OCI-LY1 (cell line): Measurements from ENCODE around the gene HNRNPF.

Experiments used
- H2AFZ ChIP-seq: fragments of 200-600 bp; sonication (generic), shearing (Covaris generic); 2 replicates; pipeline ENCODE4 v1.6.0; 2014; ENCODE audit warnings: antibody characterized with exemption, mild to moderate bottlenecking, low read length
- H3F3A ChIP-seq: fragments of 200-600 bp; sonication (generic), shearing (Covaris generic); 2 replicates; pipeline ENCODE4 v1.6.0; 2014; ENCODE audit warnings: mild to moderate bottlenecking, antibody characterized with exemption, low read length, moderate library complexity; ENCODE audit not compliant: insufficient read depth
- H3K27ac ChIP-seq: fragments of 200-600 bp; sonication (generic); 2 replicates; pipeline ENCODE4 v1.5.1; 2014; ENCODE audit warnings: low read length, mixed run types, mild to moderate bottlenecking, low read depth; ENCODE audit not compliant: poor library complexity, severe bottlenecking
- H3K27me3 ChIP-seq: fragments of 200-600 bp; sonication (generic); 2 replicates; pipeline ENCODE4 v1.6.0; 2014; ENCODE audit warnings: antibody characterized with exemption, mild to moderate bottlenecking, low read length, moderate library complexity; ENCODE audit not compliant: insufficient read depth
- H3K36me3 ChIP-seq: fragments of 200-600 bp; sonication (generic); 2 replicates; pipeline ENCODE4 v1.6.1; 2014; ENCODE audit warnings: mild to moderate bottlenecking, antibody characterized with exemption, low read length, moderate library complexity, mixed read lengths; ENCODE audit not compliant: insufficient read depth
- H3K4me1 ChIP-seq: fragments of 200-600 bp; sonication (generic); 2 replicates; pipeline ENCODE4 v1.5.1; 2014; ENCODE audit warnings: mild to moderate bottlenecking, low read length, moderate library complexity; ENCODE audit not compliant: insufficient read depth, severe bottlenecking
- H3K4me2 ChIP-seq: fragments of 200-600 bp; sonication (generic), shearing (Covaris generic); 2 replicates; pipeline ENCODE4 v1.6.1; 2014; ENCODE audit warnings: low read length
- H3K4me3 ChIP-seq: fragments of 200-600 bp; sonication (generic); 2 replicates; pipeline ENCODE4 v1.5.1; 2014; ENCODE audit warnings: low read length, low read depth, mild to moderate bottlenecking, mixed read lengths; ENCODE audit not compliant: poor library complexity, severe bottlenecking
- H3K79me2 ChIP-seq: fragments of 200-600 bp; shearing (Covaris generic); 2 replicates; pipeline ENCODE4 v1.6.1; 2016; ENCODE audit warnings: mixed run types, low read length, mixed read lengths; ENCODE audit not compliant: insufficient read depth
- H3K9ac ChIP-seq: fragments of 200-600 bp; sonication (generic), shearing (Covaris generic); 2 replicates; pipeline ENCODE4 v1.6.1; 2014; ENCODE audit warnings: mild to moderate bottlenecking, low read length, mixed read lengths
- H3K9me2 ChIP-seq: fragments of 200-600 bp; sonication (generic), shearing (Covaris generic); 2 replicates; pipeline ENCODE4 v1.6.1; 2014; ENCODE audit warnings: low read depth, mild to moderate bottlenecking, low read length, mixed read lengths
- H3K9me3 ChIP-seq: fragments of 200-600 bp; shearing (Covaris generic); 2 replicates; pipeline ENCODE4 v1.6.1; 2014; ENCODE audit warnings: low read length, mixed read lengths
- H4K20me1 ChIP-seq: fragments of 200-600 bp; sonication (generic), shearing (Covaris generic); 2 replicates; pipeline ENCODE4 v1.6.0; 2016; ENCODE audit warnings: mild to moderate bottlenecking, low read length; ENCODE audit not compliant: insufficient read depth
- EZH2 ChIP-seq: fragments of 200-600 bp; sonication (generic), shearing (Covaris generic); IDR thresholded peaks from 2 replicates; pipeline ENCODE4 v1.8.0; 2017; ENCODE audit warnings: borderline replicate concordance, mixed run types, mild to moderate bottlenecking, antibody characterized with exemption, low read length, moderate library complexity, mixed read lengths
- TF ChIP-seq, protein P1 (sequence below): fragments of 200-600 bp; sonication (generic), shearing (Covaris generic); IDR thresholded peaks from 2 replicates; pipeline ENCODE4 v1.5.1; 2017; ENCODE audit warnings: mild to moderate bottlenecking, antibody characterized with exemption, low read length, moderate library complexity, mixed read lengths

The HNRNPF gene

DNA sequence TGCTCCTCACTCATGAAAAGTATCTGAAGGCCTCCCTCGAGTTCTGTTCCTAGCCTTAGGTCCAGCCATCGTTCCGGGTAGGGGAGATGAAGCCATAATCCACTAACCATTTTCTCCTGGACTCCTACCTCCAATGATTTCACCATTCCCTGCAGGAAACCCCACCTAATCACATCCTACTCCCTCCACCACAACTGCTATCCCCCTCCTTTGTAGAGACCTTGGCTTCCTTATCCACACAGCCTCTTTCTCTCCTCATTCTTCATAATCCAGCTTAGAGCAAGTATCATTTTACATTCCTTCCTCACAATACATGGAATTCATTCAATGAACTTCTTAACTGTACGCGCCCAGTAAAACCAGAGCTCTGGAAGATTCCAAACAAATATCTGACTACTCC, 18.7 kb downstream of the HNRNPF start:
- Histone ChIP-seq H3K27ac (no peak overlapping the region), H3K4me1 (peaks cover 15% of the 10 kb centered on the region), H3K9me3 (no peaks in the 10 kb centered on the region), H3F3A (peaks cover 1% of the 10 kb centered on the region; the same call in 1 of the 2 replicates), H3K79me2 (peaks cover 19% of the 10 kb centered on the region), H3K27me3 (no peaks in the 10 kb centered on the region), H3K4me3 (no peak overlapping the region), H3K9me2 (no peaks in the 10 kb centered on the region), H4K20me1 (peaks cover 12% of the 10 kb centered on the region; the same call in 1 of the 2 replicates), H3K9ac (no peak overlapping the region), H3K36me3 (peaks cover 100% of the 10 kb centered on the region), H3K4me2 (no peak overlapping the region), H2AFZ (no peak overlapping the region)
- TF ChIP-seq, protein P1, sequence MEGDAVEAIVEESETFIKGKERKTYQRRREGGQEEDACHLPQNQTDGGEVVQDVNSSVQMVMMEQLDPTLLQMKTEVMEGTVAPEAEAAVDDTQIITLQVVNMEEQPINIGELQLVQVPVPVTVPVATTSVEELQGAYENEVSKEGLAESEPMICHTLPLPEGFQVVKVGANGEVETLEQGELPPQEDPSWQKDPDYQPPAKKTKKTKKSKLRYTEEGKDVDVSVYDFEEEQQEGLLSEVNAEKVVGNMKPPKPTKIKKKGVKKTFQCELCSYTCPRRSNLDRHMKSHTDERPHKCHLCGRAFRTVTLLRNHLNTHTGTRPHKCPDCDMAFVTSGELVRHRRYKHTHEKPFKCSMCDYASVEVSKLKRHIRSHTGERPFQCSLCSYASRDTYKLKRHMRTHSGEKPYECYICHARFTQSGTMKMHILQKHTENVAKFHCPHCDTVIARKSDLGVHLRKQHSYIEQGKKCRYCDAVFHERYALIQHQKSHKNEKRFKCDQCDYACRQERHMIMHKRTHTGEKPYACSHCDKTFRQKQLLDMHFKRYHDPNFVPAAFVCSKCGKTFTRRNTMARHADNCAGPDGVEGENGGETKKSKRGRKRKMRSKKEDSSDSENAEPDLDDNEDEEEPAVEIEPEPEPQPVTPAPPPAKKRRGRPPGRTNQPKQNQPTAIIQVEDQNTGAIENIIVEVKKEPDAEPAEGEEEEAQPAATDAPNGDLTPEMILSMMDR, result no peak
- no peak for TF ChIP-seq EZH2

DNA sequence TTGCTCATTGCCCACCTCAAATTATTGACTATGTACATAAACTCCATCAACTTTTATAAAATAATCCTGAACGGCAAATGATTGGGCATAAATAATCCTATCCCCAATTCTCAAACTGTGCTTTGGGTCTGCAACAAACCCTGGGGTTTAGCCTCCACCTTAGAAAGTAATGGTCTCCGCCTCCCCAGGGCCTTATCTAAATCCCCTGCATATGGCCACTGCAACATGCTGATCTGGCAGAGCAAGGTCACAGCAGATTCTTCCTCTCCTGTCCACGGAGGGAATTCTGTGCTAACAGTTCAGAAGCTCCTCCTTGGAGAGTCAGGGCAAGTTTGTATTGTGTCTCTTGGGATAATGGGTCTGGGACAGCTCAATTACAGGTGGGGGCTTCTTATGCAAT, 19.1 kb downstream of the HNRNPF start:
- H3K4me1 ChIP-seq, result peaks cover 10% of the 10 kb centered on the region
- H3K27me3 ChIP-seq, result no peaks in the 10 kb centered on the region
- no peak overlapping the region for H2AFZ ChIP-seq
- H3K9me3 ChIP-seq, result no peaks in the 10 kb centered on the region
- H3K79me2 ChIP-seq, result peaks cover 15% of the 10 kb centered on the region
- H3K9me2 ChIP-seq, result no peaks in the 10 kb centered on the region
- H3F3A ChIP-seq, result peaks cover 5% of the 10 kb centered on the region; the same call in 1 of the 2 replicates
- H3K4me2 ChIP-seq, result peak overlapping the region; percentile 6; the same call in 1 of the 2 replicates
- peaks cover 10% of the 10 kb centered on the region; the same call in 1 of the 2 replicates for H4K20me1 ChIP-seq
- TF ChIP-seq, protein P1, result no peak
- no peak for TF ChIP-seq EZH2
- H3K9ac ChIP-seq, result no peak overlapping the region
- peaks cover 100% of the 10 kb centered on the region for H3K36me3 ChIP-seq
- H3K4me3 ChIP-seq, result no peak overlapping the region
- no peak overlapping the region for H3K27ac ChIP-seq

DNA sequence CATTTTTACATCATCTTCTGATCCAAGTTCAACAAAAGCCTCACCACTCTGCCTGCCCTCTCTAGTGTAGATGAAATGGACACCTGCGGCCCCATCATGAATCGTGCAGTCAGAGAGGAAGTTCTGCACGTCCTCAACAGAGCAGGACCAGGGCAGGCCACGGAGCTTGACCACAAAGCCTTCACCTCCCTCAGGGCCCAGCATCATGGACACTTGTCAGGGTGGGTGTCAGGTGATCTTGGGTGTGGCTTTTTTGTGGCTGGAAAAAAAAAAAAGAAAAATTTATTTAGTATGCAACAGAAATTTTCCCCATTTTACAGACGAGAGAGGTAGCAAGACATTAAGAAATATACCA, 21.3 kb downstream of the HNRNPF start:
- H3K4me2 ChIP-seq, result no peak overlapping the region
- H3K27ac ChIP-seq, result no peak overlapping the region
- no peaks in the 10 kb centered on the region for H3K9me2 ChIP-seq
- no peaks in the 10 kb centered on the region for H3K9me3 ChIP-seq
- H3K27me3 ChIP-seq, result no peaks in the 10 kb centered on the region
- no peak overlapping the region for H2AFZ ChIP-seq
- H3K79me2 ChIP-seq, result no peaks in the 10 kb centered on the region
- H3K4me1 ChIP-seq, result no peaks in the 10 kb centered on the region
- peaks cover 80% of the 10 kb centered on the region for H3K36me3 ChIP-seq
- H3K9ac ChIP-seq, result no peak overlapping the region
- TF ChIP-seq, protein P1, result no peak
- TF ChIP-seq EZH2, result no peak
- no peak overlapping the region for H3K4me3 ChIP-seq
- H4K20me1 ChIP-seq, result peaks cover 5% of the 10 kb centered on the region; the same call in 1 of the 2 replicates
- H3F3A ChIP-seq, result peaks cover 5% of the 10 kb centered on the region; the same call in 1 of the 2 replicates
